Aorta (tissue), 5 donors: Measurements from ENCODE around the gene CASP1. TPM values are rescaled to one million over a fixed set of nuclear protein-coding genes. Genes with fewer than 3 reads are reported as not detected.
"Not testable (repeated sequence)": the region's sequence is repeated elsewhere in the genome, so short reads cannot be mapped to it uniquely, and the experiment has no call there.

Experiments used
- ATAC-seq: fragments of 200-7000 bp; cut with Tn5 transposase; one replicate; pipeline ENCODE4 v1.9.1; 2022; ENCODE audit warnings: moderate library complexity; ENCODE audit not compliant: low FRiP score
- DNase-seq, 2 donors: peaks; one replicate each; pipeline ENCODE4 v3.0.0-alpha.2; 2020
- H3K27ac ChIP-seq, 2 donors: one replicate each; pipeline ENCODE4 v1.5.1; 2013; ENCODE audit warnings: low read length in 2 of 2, mild to moderate bottlenecking in 2 of 2, moderate library complexity in 2 of 2, control low read depth in 1 of 2, inconsistent platforms in 1 of 2, low read depth in 1 of 2
- H3K27me3 ChIP-seq, 2 donors: one replicate each; pipeline ENCODE4 v1.6.1; 2013; ENCODE audit warnings: control low read depth in 1 of 2, low read length in 1 of 2, mild to moderate bottlenecking in 1 of 2, moderate library complexity in 1 of 2; ENCODE audit not compliant: insufficient read depth in 2 of 2, control insufficient read depth in 1 of 2
- H3K36me3 ChIP-seq, 2 donors: one replicate each; pipeline ENCODE4 v1.6.1; 2013; ENCODE audit warnings: control low read depth in 1 of 2, low read length in 1 of 2, mild to moderate bottlenecking in 1 of 2; ENCODE audit not compliant: insufficient read depth in 2 of 2, control insufficient read depth in 1 of 2
- H3K4me1 ChIP-seq, 2 donors: one replicate each; pipeline ENCODE4 v1.6.1; 2013; ENCODE audit warnings: low read length in 2 of 2, control low read depth in 1 of 2, mild to moderate bottlenecking in 1 of 2, moderate library complexity in 1 of 2; ENCODE audit not compliant: insufficient read depth in 2 of 2, control insufficient read depth in 1 of 2
- H3K4me3 ChIP-seq, 2 donors: one replicate each; pipeline ENCODE4 v1.5.1; 2013; ENCODE audit warnings: low read length in 2 of 2, control low read depth in 1 of 2, mild to moderate bottlenecking in 1 of 2
- H3K9me3 ChIP-seq: one replicate; pipeline ENCODE4 v1.6.1; 2013; ENCODE audit warnings: mild to moderate bottlenecking, low read length; ENCODE audit not compliant: control insufficient read depth
- WGBS, 2 donors: extraction: QIAGEN DNeasy Blood & Tissue Kit; methylation state at CpG; one replicate each; pipeline ENCODE4 v1.1.7; 2013; 5-methylcytosine and 5-hydroxymethylcytosine counted together
- intact Hi-C, 2 donors: fragments of 100-400 bp; cut with DNase I; formaldehyde crosslinking; loops; one replicate each; pipeline versions ENCODE4 v1.14.2 to v1.15.0; 2022
- polyA plus RNA-seq, 2 donors: library from polyadenylated mRNA; stranded (reverse); fragments of 200-250 nt; gene quantifications; one replicate each; pipeline ENCODE4 v1.2.3, GENCODE V29; 2013
- total RNA-seq, 2 donors: library from RNA; stranded (reverse); fragmentation: NEBNext Ultra II Directional; extraction: Animal tissue kit (Norgen Biotek cat#: 25700); gene quantifications; one replicate each; pipeline ENCODE4 v1.2.1, GENCODE V29; 2021
- donor health status: healthy with polysubstance abuse.
- donor health status: Bipolar disorder and iron deficiency.
- donor health status: DM: no; HTN: no; CAD: no.
- donor health status: DM: no; HTN: no; CAD: no.
- donor health status: DM: yes; HTN: yes; CAD: no.

CASP1 gene
- total and polyA plus RNA-seq, 4 donors = 11.5 to 32.7 (median 25.5) TPM

DNA sequence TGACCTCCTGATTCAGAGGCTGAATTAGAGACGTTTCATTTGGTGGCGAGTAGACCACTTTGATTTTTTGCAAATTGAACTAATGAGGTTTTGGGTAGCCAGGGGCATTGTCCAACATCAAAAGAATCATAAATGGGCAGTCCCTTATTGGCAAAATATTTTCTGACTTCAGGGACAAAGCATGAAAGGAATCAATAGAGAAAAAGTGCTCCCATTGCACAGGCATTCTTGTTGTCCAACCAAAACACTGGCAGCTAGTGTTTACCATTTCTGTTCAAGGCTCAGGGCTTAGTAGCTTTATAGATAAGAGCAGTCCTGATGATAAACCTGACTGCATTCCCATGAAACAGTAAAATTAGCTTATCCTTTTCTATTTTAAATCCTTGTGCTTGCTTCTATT lies 16.6 kb upstream of the CASP1 start:
- no peak overlapping the region for H3K4me3 ChIP-seq
- no peak overlapping the region for H3K27ac ChIP-seq
- H3K9me3 ChIP-seq = no peaks in the 10 kb centered on the region
- H3K4me1 ChIP-seq = no peaks in the 10 kb centered on the region
- intact Hi-C loops = no loop called here
- WGBS, 2 donors = 61 to 79% methylated on average over 2 of the region's 2 CpGs
- DNase-seq = no peak
- H3K27me3 ChIP-seq = no peaks in the 10 kb centered on the region
- no peak for ATAC-seq
- no peaks in the 10 kb centered on the region for H3K36me3 ChIP-seq

DNA sequence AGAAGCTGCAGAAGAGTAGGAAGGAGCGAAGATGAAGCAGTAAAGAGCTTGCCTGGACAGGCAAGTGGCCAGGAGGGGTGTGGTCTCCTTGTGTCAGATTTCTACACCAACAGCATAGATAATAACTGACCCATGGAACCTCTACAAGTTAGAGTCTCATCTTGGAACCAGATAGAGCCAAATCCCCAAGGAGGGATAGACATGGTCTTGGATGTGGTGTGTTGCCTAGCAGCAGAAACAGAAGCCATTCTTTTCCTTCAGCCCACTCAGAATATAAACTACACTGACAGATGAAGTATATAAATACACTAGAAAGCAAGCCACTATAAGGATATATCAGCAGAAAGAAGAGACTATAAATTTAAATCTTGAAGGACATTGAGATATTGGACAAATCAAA lies 14.5 kb upstream of the CASP1 start:
- H3K4me1 ChIP-seq = no peaks in the 10 kb centered on the region
- H3K27ac ChIP-seq = no peak overlapping the region

DNA sequence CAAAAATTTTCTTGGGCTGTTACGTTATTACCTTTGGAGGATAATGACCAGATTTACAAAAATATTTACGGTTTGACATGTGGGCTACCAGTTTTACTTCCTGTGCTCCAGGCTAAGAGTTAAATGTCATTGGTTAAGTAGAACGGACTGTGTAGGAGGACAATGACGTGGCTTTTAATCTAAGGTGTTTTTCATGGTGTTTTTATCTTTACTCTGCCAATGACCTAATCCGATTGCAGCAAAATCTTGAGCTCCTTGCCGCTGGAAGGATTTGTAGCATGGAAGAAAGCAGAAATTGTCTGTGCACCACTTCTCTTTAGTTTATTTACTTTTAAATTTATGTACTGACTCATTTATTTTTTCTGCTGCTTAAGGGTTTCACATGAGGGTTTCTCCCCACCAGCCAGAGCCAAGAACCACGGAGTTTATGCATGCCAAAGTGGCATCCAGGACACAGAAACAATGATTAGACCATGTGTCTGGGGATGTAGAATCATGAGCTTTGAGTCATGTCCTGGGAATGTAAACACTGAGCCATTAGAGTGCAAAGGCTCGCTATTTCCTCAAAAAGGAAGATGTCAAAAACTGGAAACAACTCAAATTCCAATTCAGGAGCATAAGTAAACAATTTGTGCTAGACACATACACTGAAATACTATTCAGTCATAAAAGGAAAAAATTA lies 12.1 kb upstream of the CASP1 start:
- no peaks in the 10 kb centered on the region for H3K4me1 ChIP-seq
- 33 to 37% methylated on average over 8 of the region's 8 CpGs for WGBS, 2 donors
- intact Hi-C loops = no loop called here
- H3K36me3 ChIP-seq = no peaks in the 10 kb centered on the region
- H3K9me3 ChIP-seq = no peaks in the 10 kb centered on the region
- H3K4me3 ChIP-seq = no peak overlapping the region
- DNase-seq (peak in 1 of 2 donors; percentile 50), ATAC-seq (no peak)
- H3K27me3 ChIP-seq = no peaks in the 10 kb centered on the region
- H3K27ac ChIP-seq = no peak overlapping the region

More for the DNA sequence above, 14.5 kb upstream of the CASP1 start:
- Histone ChIP-seq H3K36me3 (no peaks in the 10 kb centered on the region), H3K27me3 (no peaks in the 10 kb centered on the region), H3K9me3 (no peaks in the 10 kb centered on the region), H3K4me3 (no peak overlapping the region)
- intact Hi-C loops = no loop called here
- ATAC-seq (no peak), DNase-seq (no peak)
- WGBS, 2 donors = 95 to 98% methylated on average over 1 of the region's 1 CpG

DNA sequence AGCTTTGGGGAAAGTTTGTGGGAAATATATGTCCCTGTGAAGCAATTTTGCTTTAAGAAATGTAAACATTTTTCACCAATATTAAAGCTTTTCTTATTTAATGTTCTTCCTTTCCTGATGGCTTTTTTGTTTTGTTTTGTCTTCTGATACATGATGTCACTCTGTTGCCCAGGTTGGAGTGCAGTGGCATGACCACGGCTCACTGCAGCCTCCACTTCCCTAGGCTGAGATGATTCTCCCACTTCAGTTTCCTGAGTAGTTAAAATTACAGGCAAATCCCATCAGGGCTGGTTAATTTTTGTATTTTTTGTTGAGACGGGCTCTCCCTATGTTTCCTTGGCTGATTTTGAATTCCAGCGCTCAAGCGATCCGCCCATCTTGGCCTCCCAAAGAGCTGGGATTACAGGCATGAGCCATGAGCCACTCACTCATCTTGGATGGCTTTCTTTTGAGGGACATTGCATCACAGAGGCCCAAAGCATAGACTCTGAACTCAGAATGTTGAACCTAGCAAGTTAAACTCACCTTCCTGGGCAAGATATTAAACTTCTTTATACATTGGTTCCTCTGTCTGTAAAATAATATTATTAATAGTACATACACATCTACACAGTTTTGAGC lies 10.8 kb upstream of the CASP1 start:
- Histone ChIP-seq H3K36me3 (no peaks in the 10 kb centered on the region), H3K4me1 (no peaks in the 10 kb centered on the region), H3K27ac (no peak overlapping the region), H3K9me3 (no peaks in the 10 kb centered on the region), H3K4me3 (no peak overlapping the region), H3K27me3 (no peaks in the 10 kb centered on the region)
- WGBS, 2 donors = 96% methylated on average over 5 of the region's 5 CpGs
- intact Hi-C loops = no loop called here
- DNase-seq (no peak), ATAC-seq (no peak)

DNA sequence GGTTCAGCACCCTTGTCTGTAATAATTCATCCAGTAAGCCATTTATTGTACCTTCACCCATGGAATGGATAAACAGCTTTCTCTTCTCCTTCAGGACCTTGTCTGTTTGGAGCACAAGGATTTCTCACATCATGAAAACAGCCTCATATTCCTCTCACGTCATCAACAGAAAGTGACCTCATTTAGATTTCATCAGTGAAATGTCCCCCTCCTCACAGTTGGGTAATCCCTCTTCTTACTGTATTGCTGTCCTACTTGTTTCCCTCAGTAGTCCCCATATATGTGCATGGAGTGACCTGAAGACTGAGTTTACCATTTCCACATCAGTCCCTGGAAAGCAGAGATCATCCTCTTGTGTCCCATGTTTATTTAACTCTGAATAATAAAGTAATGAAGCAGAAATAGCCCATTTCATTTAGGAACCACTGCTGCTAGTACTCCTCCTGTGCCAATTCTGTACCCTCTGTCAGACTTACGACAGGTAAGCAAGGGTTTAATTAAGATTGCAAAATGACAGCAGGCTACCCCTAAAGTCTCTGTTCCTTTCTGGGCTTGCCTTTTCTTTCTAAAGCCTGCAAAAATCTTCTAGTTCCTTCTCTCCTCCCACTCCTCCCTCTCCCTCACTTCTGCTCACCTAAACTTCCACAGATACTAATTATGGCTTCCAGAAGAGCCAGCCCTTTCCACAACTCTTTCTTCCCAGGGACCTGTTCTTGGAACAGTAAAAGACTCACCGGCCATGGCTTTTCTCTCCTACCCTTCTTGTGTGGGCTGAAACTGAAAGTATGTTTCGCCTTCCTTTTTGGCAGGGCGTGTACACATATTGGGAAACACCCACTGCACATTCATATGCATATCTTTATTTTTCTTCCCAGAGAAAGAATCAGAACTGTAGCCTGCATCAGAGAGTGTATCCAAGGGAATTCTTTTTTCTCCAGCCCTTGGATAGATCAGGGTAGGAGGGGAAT lies 9.9 kb upstream of the CASP1 start, which contains the start of gene CARD16:
TSS of gene CARD16 (minus strand) at position 779 of the 968 bp plus-strand sequence. CDS start at position 741, 38 bp downstream.
- H3K36me3 ChIP-seq, H3K4me1 ChIP-seq, intact Hi-C loops, H3K9me3 ChIP-seq, DNase-seq, H3K4me3 ChIP-seq, H3K27ac ChIP-seq, H3K27me3 ChIP-seq: not testable (repeated sequence)
- 51 to 54% methylated on average over 5 of the region's 5 CpGs for WGBS, 2 donors
- peak; percentile 53 for ATAC-seq

DNA sequence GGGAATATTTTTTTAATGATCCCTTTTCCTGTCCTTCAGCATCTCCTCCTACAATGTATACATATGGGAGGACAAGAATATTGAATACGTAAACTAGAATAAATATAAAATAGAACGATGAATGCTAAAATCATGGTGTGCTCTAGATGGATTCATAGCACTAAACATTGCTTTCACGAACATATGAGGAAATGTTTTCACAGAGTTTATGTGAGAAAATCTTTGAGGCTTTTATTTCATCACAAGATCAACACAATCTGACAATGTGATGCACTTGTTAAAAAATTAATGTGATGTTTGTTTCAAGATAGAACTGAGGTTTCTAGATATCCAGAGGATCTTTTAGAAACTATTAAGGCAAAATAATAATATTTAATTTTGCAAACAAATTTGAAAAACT lies 7.2 kb upstream of the CASP1 start:
- H3K27me3 ChIP-seq = no peaks in the 10 kb centered on the region
- no peaks in the 10 kb centered on the region for H3K9me3 ChIP-seq
- no peak for ATAC-seq
- no peaks in the 10 kb centered on the region for H3K4me1 ChIP-seq
- WGBS, 2 donors = 86 to 89% methylated on average over 3 of the region's 3 CpGs
- intact Hi-C loops = no loop called here
- H3K27ac ChIP-seq = no peak overlapping the region
- DNase-seq = no peak
- H3K4me3 ChIP-seq = no peak overlapping the region
- H3K36me3 ChIP-seq = no peaks in the 10 kb centered on the region

DNA sequence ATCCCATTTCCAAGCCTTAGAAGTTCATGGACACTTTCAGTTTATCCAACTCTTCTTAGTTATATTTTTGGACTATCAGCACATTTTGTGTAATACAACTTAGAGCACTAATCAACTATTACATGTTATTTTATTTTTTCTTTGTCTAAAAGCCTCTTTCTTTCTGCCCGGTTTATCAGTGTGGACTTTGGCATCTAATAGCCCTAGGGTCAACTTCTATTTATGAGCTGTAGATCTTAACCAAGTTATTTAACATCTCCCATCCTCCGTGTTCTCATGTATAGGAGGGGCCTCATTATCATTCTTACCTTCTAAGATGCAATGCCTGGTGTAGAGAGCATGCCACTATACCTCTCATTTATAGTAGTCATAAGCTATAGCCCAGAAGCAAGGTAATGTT lies 5.8 kb upstream of the CASP1 start:
- Histone ChIP-seq H3K27ac (no peak overlapping the region), H3K4me1 (no peaks in the 10 kb centered on the region), H3K9me3 (no peaks in the 10 kb centered on the region), H3K4me3 (no peak overlapping the region), H3K36me3 (no peaks in the 10 kb centered on the region), H3K27me3 (no peaks in the 10 kb centered on the region)
- WGBS, 2 donors = 33 to 35% methylated on average over 2 of the region's 2 CpGs
- ATAC-seq (no peak), DNase-seq (no peak)
- intact Hi-C loops = no loop called here

DNA sequence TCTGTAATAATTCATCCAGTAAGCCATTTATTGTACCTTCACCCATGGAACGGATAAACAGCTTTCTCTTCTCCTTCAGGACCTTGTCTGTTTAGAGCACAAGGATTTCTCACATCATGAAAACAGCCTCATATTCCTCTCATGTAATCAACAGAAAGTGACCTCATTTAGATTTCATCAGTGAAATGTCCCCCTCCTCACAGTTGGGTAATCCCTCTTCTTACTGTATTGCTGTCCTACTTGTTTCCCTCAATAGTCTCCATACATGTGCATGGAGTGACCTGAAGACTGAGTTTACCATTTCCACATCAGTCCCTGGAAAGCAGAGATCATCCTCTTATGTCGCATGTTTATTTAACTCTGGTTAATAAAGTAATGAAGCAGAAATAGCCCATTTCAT lies 556 bp downstream of the CASP1 start:
- peak overlapping the region in 1 of 2 donors; percentile 54 for H3K4me3 ChIP-seq
- intact Hi-C loops, H3K9me3 ChIP-seq, H3K27me3 ChIP-seq, DNase-seq, H3K36me3 ChIP-seq, H3K27ac ChIP-seq, H3K4me1 ChIP-seq: not testable (repeated sequence)
- WGBS, 2 donors = 78 to 90% methylated on average over 2 of the region's 2 CpGs
- peak; percentile 9 for ATAC-seq
